A549 treated with dexamethasone at 1 μM for 4 hours (cell line): ENCODE data around the gene PRPS1. TPM values are rescaled to one million over a fixed set of nuclear protein-coding genes. Genes with fewer than 3 reads are reported as not detected.

ENCODE experiments used
- total RNA-seq: library from RNA; stranded (reverse); fragments of 200-300 nt; extraction: Qiagen RNA extraction; gene quantifications from 5 replicates; pipeline ENCODE4 v1.2.3, GENCODE V29; 2022

Gene PRPS1
- total RNA-seq: 89.0 to 101 TPM (median 91.9 TPM) in 5 replicates

GRCh38 chrX:107627838-107628661 is at the start of gene PRPS1:
TSS of gene PRPS1 (plus strand) at chrX:107628510. CDS start at chrX:107628629, 119 bp downstream.

Other genes with a start within 250 kb of the PRPS1 start
- gene FRMPD3, start 178.9 kb upstream of the PRPS1 start, total RNA-seq: 0.09 to 0.16 TPM (median 0.12 TPM) in 5 replicates
- 210 to 273 TPM (median 236 TPM) in 5 replicates for gene TSC22D3, start 147.3 kb downstream of the PRPS1 start, total RNA-seq
- gene NCBP2L, start 149.2 kb downstream of the PRPS1 start, total RNA-seq: not detected in 5 replicates
- 6.8 to 11.1 TPM (median 9.5 TPM) in 5 replicates for gene MID2, start 197.4 kb downstream of the PRPS1 start, total RNA-seq